ENCODE results near the gene LGALS7. TPM values are rescaled to one million over a fixed set of nuclear protein-coding genes. Genes with fewer than 3 reads are reported as not detected.

The LGALS7 gene
- total and polyA plus RNA-seq, 7 donors, result not detected

DNA sequence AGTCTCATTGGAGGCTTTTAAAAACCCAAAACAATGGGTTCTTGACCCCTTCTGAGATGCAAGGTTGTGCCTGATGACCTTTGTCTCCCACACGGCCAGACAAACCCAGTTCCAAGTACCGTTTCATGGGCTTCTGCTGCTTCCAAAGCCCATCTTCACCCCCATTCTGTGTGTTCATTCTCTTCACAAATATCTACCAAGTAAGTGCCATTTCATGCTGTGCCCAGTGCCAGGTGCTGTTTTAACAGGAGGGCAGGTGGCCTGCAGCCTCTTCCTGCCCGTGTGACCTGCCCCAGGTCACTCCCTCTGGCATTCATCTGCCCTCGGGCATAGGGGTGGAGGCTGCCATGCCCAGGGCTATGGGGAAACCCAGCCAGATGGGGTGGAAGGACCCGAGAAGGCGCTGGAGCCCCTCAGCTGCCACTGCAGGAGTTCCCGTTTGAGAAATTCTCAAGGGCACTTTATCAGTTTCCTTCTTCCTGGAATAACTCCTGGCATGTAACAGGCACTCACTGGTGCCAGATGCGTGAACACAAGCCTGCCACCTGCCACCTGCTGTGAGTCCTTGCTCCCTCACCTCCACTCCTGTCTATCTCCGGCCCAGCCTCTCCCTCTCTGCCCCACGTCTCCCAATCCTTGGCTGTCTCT lies 41.5 kb downstream of the LGALS7 start:
- Histone ChIP-seq H3K9me3 (no peaks in the 10 kb centered on the region), H3K27me3 (ENCODE audit: insufficient read depth in 3 of 3, low read length in 2 of 3) (peaks cover 0 to 3% (median 0%) of the 10 kb centered on the region in 3 donors), H3K4me3 (no peak overlapping the region), H3K4me1 (peaks cover 8% of the 10 kb centered on the region), H3K36me3 (ENCODE audit: insufficient read depth in 1 of 2, low read depth in 1 of 2) (peaks cover 4 to 49% of the 10 kb centered on the region in 2 donors), H3K27ac (peak overlapping the region; percentile 42)
- TF ChIP-seq, protein P1, sequence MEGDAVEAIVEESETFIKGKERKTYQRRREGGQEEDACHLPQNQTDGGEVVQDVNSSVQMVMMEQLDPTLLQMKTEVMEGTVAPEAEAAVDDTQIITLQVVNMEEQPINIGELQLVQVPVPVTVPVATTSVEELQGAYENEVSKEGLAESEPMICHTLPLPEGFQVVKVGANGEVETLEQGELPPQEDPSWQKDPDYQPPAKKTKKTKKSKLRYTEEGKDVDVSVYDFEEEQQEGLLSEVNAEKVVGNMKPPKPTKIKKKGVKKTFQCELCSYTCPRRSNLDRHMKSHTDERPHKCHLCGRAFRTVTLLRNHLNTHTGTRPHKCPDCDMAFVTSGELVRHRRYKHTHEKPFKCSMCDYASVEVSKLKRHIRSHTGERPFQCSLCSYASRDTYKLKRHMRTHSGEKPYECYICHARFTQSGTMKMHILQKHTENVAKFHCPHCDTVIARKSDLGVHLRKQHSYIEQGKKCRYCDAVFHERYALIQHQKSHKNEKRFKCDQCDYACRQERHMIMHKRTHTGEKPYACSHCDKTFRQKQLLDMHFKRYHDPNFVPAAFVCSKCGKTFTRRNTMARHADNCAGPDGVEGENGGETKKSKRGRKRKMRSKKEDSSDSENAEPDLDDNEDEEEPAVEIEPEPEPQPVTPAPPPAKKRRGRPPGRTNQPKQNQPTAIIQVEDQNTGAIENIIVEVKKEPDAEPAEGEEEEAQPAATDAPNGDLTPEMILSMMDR (IDR thresholded peaks at IDR 0.05), result no peak
- ATAC-seq (peak in 2 of 4 donors; percentile 4 to 10), DNase-seq (no peak)
- WGBS, 3 donors, result 35 to 49% (median 35%) methylated on average over 10 of the region's 10 CpGs
- intact Hi-C loops (cut with DNase I), result loop anchor here in 1 of 2 donors (5.0 kb wide), 1 partner anchor 201 kb away; the partner anchor contains the start of genes MRPS12 and SARS2

DNA sequence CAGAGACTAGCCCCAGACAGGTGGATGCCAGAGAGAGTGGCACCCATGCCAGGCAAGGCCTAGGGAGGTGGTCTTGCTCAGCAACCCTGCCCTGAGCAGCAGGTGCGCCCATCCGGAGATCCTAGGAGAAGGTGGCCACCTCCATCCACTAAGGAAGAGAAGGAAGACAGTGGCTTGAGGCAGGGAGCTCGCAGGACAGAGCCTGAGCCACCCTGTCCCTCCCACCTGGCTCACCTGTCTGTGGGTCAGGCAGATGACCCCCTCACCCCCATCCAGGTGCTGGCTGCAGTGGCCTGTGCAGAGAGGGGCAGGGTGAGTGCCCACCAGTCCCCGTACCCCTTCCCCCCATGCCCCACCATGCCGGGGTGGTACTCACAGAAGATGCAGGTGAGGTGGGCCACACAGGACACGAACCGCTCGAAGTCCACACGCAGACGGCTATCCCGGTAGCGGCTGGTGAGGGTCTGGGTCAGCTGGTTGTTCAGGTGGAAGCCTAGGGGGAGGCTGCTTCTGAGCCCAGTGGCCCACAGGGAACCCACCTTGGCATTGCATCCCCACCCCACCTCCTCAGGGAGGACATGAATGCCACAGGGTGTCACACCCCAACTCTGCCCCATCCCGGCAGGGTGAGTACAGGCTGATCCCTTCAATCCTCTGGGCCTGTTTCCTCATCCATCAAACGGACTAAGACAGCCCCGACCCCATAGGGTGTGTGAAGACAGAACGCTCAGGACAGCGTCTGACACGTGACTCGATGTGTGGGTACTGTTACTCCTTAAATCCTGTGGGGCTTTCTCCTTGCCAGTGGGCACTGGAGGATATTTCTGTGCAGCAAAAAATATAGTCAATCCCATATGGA lies 42.4 kb downstream of the LGALS7 start:
- Histone ChIP-seq H3K27me3 (ENCODE audit: insufficient read depth in 3 of 3, low read length in 2 of 3) (no peaks in the 10 kb centered on the region), H3K9me3 (no peaks in the 10 kb centered on the region), H3K4me1 (peaks cover 8% of the 10 kb centered on the region), H3K36me3 (ENCODE audit: insufficient read depth in 1 of 2, low read depth in 1 of 2) (peaks cover 4 to 58% of the 10 kb centered on the region in 2 donors), H3K4me3 (no peak overlapping the region), H3K27ac (peak overlapping the region; percentile 42)
- TF ChIP-seq, protein P1 (IDR thresholded peaks at IDR 0.05), result no peak
- WGBS, 3 donors, result 80 to 94% (median 84%) methylated on average over 19 of the region's 19 CpGs
- DNase-seq (no peak), ATAC-seq (peak in 3 of 4 donors; percentile 1 to 22 (median 21))
- intact Hi-C loops (cut with DNase I), result loop anchor here in 1 of 2 donors (5.0 kb wide), 1 partner anchor 201 kb away; the partner anchor contains the start of genes MRPS12 and SARS2

DNA sequence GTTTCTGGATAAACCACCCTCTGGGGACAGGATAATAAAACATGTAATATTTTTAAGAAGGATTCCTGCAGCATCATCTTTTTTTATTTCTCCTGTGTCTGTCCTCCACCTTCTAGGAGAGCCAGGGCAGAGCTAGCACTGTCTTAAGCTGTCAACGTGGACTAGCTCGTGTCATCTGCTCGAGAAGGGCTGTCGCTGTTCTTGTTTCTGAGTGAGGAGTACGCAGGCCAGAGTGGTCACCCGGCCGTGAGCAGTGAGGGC lies 42.9 kb downstream of the LGALS7 start:
- no peaks in the 10 kb centered on the region for H3K27me3 ChIP-seq (ENCODE audit: insufficient read depth in 3 of 3, low read length in 2 of 3)
- no peak overlapping the region for H3K27ac ChIP-seq
- DNase-seq (no peak), ATAC-seq (no peak)
- H3K36me3 ChIP-seq (ENCODE audit: insufficient read depth in 1 of 2, low read depth in 1 of 2), result peaks cover 4 to 63% of the 10 kb centered on the region in 2 donors
- TF ChIP-seq, protein P1 (IDR thresholded peaks at IDR 0.05), result no peak
- no peak overlapping the region for H3K4me3 ChIP-seq
- 86 to 89% (median 86%) methylated on average over 7 of the region's 7 CpGs for WGBS, 3 donors
- H3K9me3 ChIP-seq, result no peaks in the 10 kb centered on the region
- intact Hi-C loops (cut with DNase I), result loop anchor here in 1 of 2 donors (5.0 kb wide), 1 partner anchor 202 kb away; the partner anchor contains the start of genes MRPS12 and SARS2
- peaks cover 8% of the 10 kb centered on the region for H3K4me1 ChIP-seq

DNA sequence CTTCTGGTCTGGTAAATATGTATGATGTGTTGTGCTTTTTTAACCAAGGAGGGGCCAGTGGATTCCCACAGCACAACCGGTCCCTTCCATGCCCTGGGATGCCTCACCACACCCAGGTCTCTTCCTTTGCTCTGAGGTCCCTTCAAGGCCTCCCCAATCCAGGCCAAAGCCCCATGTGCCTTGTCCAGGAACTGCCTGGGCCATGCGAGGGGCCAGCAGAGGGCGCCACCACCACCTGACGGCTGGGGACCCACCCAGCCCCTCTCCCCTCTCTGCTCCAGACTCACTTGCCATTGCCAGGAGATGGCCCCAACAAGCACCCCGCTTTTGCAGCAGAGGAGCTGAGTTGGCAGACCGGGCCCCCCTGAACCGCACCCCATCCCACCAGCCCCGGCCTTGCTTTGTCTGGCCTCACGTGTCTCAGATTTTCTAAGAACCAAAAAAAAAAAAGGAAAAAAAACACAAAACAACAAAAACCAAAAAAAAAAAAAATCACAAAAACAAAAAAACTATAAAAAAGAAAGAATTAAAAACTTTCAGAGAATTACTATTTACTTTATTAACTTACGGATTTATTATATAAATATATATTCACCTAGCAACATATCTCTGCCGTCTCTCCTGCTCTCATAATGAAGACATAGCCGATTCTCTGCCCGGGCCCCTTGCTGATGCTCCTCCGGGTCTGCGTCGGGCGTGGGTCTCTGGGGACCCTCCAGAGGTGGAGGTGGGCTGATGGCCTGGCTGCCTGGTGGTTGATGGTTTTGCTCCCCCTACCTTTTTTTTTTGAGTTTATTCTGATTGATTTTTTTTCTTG lies 43.5 kb downstream of the LGALS7 start:
- Histone ChIP-seq H3K4me1 (peaks cover 8% of the 10 kb centered on the region), H3K27ac (no peak overlapping the region), H3K9me3 (no peaks in the 10 kb centered on the region), H3K27me3 (ENCODE audit: insufficient read depth in 3 of 3, low read length in 2 of 3) (no peaks in the 10 kb centered on the region), H3K4me3 (no peak overlapping the region), H3K36me3 (ENCODE audit: insufficient read depth in 1 of 2, low read depth in 1 of 2) (peaks cover 4 to 69% of the 10 kb centered on the region in 2 donors)
- TF ChIP-seq, protein P1 (IDR thresholded peaks at IDR 0.05), result peak; percentile 73
- DNase-seq, result peak; percentile 78 to 86
- intact Hi-C loops (cut with DNase I), result loop anchor here in 1 of 2 donors (5.0 kb wide), 1 partner anchor 202 kb away; the partner anchor contains the start of genes MRPS12 and SARS2
- WGBS, 3 donors, result 72 to 76% (median 74%) methylated on average over 16 to 17 of the region's 17 CpGs
- ATAC-seq, result peak; percentile 60 to 73 (median 64)

Data from psoas muscle (tissue), 8 donors.